SK-N-SH (cell line): ENCODE results near the gene SF3B6. TPM values are rescaled to one million over a fixed set of nuclear protein-coding genes. Genes with fewer than 3 reads are reported as not detected.

Source experiments
- CTCF ChIA-PET: fragments of 300-600, 350-600 bp; formaldehyde crosslinking; extraction: SDS; loops from one replicate; lab custom pipeline; 2021; lab: Yijun Ruan, JAX
- POLR2A ChIA-PET: fragments of 350-600 bp; sonication (Branson Sonifier 250); formaldehyde crosslinking; extraction: SDS; loops from one replicate; lab custom pipeline; 2020; ENCODE audit warnings: antibody characterized with exemption, inconsistent platforms; lab: Yijun Ruan, JAX
- DNase-seq: peaks from one replicate; pipeline ENCODE4 v3.0.0; 2012
- H2AFZ ChIP-seq: fragments of 200-600 bp; sonication (generic); 2 replicates; pipeline ENCODE4 v1.8.1; 2016; ENCODE audit warnings: antibody characterized with exemption, mild to moderate bottlenecking, low read depth
- H3F3A ChIP-seq: fragments of 200-600 bp; sonication (generic); replicated peaks from 2 replicates; pipeline ENCODE3; 2016; ENCODE audit warnings: antibody characterized with exemption, mild to moderate bottlenecking; ENCODE audit not compliant: insufficient read depth
- H3K27ac ChIP-seq, 2 experiments: fragments of 200-500 bp in 1 of 2; fragments of 200-600 bp in 1 of 2; sonication (Bioruptor generic) in 1 of 2; sonication (generic), shearing (Covaris generic) in 1 of 2; 2 replicates each; pipeline versions ENCODE4 v1.5.1 to v1.6.1; 2014 to 2016; ENCODE audit warnings: low read depth in 2 of 2, inconsistent platforms in 1 of 2, low read length in 1 of 2, mild to moderate bottlenecking in 1 of 2, mixed read lengths in 1 of 2
- H3K27me3 ChIP-seq: fragments of 200-600 bp; sonication (generic), shearing (Covaris generic); 2 replicates; pipeline ENCODE4 v1.6.1; 2016; ENCODE audit warnings: mixed run types; ENCODE audit not compliant: insufficient read depth
- H3K36me3 ChIP-seq, 2 experiments: fragments of 200-500 bp in 1 of 2; fragments of 200-600 bp in 1 of 2; sonication (Bioruptor generic) in 1 of 2; sonication (generic) in 1 of 2; replicated peaks in 1 of 2; 2 replicates each; pipeline versions ENCODE3 to v1.5.1; 2014 to 2016; ENCODE audit warnings: low read length in 1 of 2, mild to moderate bottlenecking in 1 of 2; ENCODE audit not compliant: insufficient read depth in 2 of 2, control insufficient read depth in 1 of 2
- H3K4me1 ChIP-seq, 2 experiments: fragments of 200-500 bp in 1 of 2; fragments of 200-600 bp in 1 of 2; sonication (Bioruptor generic) in 1 of 2; sonication (generic), shearing (Covaris generic) in 1 of 2; 2 replicates each; pipeline versions ENCODE4 v1.5.1 to v1.6.1; 2014 to 2016; ENCODE audit warnings: low read depth in 1 of 2, low read length in 1 of 2, mixed run types in 1 of 2; ENCODE audit not compliant: insufficient read depth in 2 of 2, control insufficient read depth in 1 of 2
- H3K4me2 ChIP-seq: fragments of 200-600 bp; sonication (generic), shearing (Covaris generic); 2 replicates; pipeline ENCODE4 v1.6.1; 2017; ENCODE audit warnings: mixed run types
- H3K4me3 ChIP-seq, 2 experiments: fragments of 200-500 bp in 1 of 2; fragments of 200-600 bp in 1 of 2; sonication (Bioruptor generic) in 1 of 2; sonication (generic), shearing (Covaris generic) in 1 of 2; 2 replicates each; pipeline versions ENCODE4 v1.5.1 to v1.8.1; 2014 to 2016; ENCODE audit warnings: low read depth in 2 of 2, inconsistent platforms in 1 of 2, low read length in 1 of 2, mild to moderate bottlenecking in 1 of 2, mixed read lengths in 1 of 2, moderate library complexity in 1 of 2
- H3K79me2 ChIP-seq: fragments of 200-600 bp; sonication (generic); 2 replicates; pipeline ENCODE4 v1.8.1; 2017; ENCODE audit warnings: mild to moderate bottlenecking; ENCODE audit not compliant: insufficient read depth
- H3K9ac ChIP-seq: fragments of 200-600 bp; sonication (generic); 2 replicates; pipeline ENCODE4 v1.6.1; 2017; ENCODE audit warnings: mixed run types
- H3K9me2 ChIP-seq: fragments of 200-600 bp; sonication (generic); 2 replicates; pipeline ENCODE4 v1.6.1; 2017; ENCODE audit warnings: mixed run types
- H3K9me3 ChIP-seq: fragments of 200-600 bp; sonication (generic); 2 replicates; pipeline ENCODE4 v1.6.1; 2017; ENCODE audit warnings: mixed run types, mild to moderate bottlenecking, moderate library complexity
- H4K20me1 ChIP-seq: fragments of 200-600 bp; sonication (generic); 2 replicates; pipeline ENCODE4 v1.6.1; 2017; ENCODE audit warnings: mild to moderate bottlenecking, mixed run types; ENCODE audit not compliant: insufficient read depth
- CTCF ChIP-seq: fragments of 200-600 bp; sonication (generic); IDR thresholded peaks from 2 replicates; pipeline ENCODE4 v1.6.1; 2017; ENCODE audit warnings: antibody characterized with exemption, mild to moderate bottlenecking, moderate library complexity
- FOSL2 ChIP-seq: IDR thresholded peaks from 2 replicates; pipeline ENCODE4 v1.4.0; 2012; ENCODE audit warnings: low read depth, mild to moderate bottlenecking, moderate library complexity, borderline replicate concordance
- GABPA ChIP-seq: IDR thresholded peaks from 2 replicates; pipeline ENCODE4 v1.4.0; 2012; ENCODE audit warnings: low read depth, mild to moderate bottlenecking
- MXI1 ChIP-seq: IDR thresholded peaks from 2 replicates; pipeline ENCODE4 v1.6.1; 2012; ENCODE audit warnings: mild to moderate bottlenecking, low read depth, low read length, improper control_type of control experiment
- NFIC ChIP-seq: IDR thresholded peaks from 2 replicates; pipeline ENCODE4 v1.4.0; 2012; ENCODE audit warnings: borderline replicate concordance
- NRF1 ChIP-seq: IDR thresholded peaks from 2 replicates; pipeline ENCODE4 v1.6.1; 2012; ENCODE audit warnings: low read depth, mild to moderate bottlenecking, low read length
- REST ChIP-seq: IDR thresholded peaks from 2 replicates; pipeline ENCODE4 v1.6.1; 2012; ENCODE audit warnings: mild to moderate bottlenecking, low read depth, low read length, moderate library complexity
- RFX5 ChIP-seq: IDR thresholded peaks from 2 replicates; pipeline ENCODE4 v1.6.1; 2012; ENCODE audit warnings: mild to moderate bottlenecking, improper control_type of control experiment, low read length
- RXRA ChIP-seq: IDR thresholded peaks from 2 replicates; pipeline ENCODE4 v1.4.0; 2012; ENCODE audit warnings: low read depth, mild to moderate bottlenecking, borderline replicate concordance
- SIN3A ChIP-seq: IDR thresholded peaks from 2 replicates; pipeline ENCODE4 v1.6.1; 2012; ENCODE audit warnings: low read depth, mild to moderate bottlenecking, low read length, moderate library complexity, borderline replicate concordance
- SMC3 ChIP-seq: IDR thresholded peaks from 2 replicates; pipeline ENCODE4 v1.6.1; 2012; ENCODE audit warnings: low read depth, low read length, improper control_type of control experiment
- WGBS: methylation state at CpG from one replicate; pipeline ENCODE4 v1.1.6; 2017; ENCODE audit warnings: low lambda C conversion rate; 5-methylcytosine and 5-hydroxymethylcytosine counted together
- polyA plus RNA-seq, 3 experiments: library from polyadenylated mRNA; depleted of rRNA; stranded (reverse); fragments of >200 nt; gene quantifications; 2 replicates each; pipeline ENCODE4 v1.2.3, GENCODE V29; 2012
- TF ChIP-seq, protein P1 (sequence below): IDR thresholded peaks from 2 replicates; pipeline ENCODE4 v1.4.0; 2012; ENCODE audit warnings: low read depth

SF3B6 gene
- polyA plus RNA-seq, 1 of the 3 experiments (the other 2 are of a cell fraction) = 275 TPM

DNA sequence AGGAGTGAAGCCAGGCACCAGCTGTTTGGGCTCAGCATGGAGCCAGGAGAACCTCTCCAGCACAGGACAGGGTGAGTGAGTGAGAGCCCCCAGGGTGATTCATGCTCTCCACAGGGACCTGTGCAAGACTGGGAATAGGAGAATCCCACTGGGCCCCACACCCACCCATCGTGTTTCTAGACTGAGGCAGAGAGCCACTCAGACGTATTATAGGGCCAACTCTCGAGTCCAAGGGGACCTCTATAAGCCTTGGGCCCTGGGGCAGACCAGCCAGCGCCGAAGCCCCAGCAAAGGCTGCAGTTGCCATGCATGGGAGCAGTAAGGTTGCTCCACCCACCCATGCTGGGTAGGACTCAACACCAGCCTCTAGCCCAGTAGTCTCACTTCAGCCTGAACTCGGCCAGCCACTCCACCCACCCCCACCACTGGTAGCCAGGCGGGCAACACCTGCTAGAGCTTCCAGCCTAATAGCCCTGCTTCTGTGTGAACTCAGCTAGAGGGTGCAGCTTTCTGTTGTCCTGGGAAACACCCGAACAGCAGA lies 28.1 kb upstream of the SF3B6 start:
- POLR2A ChIA-PET = no interaction called here
- TF ChIP-seq RFX5 = no peak
- TF ChIP-seq RXRA = no peak
- no peak for TF ChIP-seq CTCF
- TF ChIP-seq NRF1 = no peak
- TF ChIP-seq GABPA = no peak
- no peak for TF ChIP-seq SIN3A
- no peak for TF ChIP-seq REST
- TF ChIP-seq FOSL2 = no peak
- TF ChIP-seq, protein P1, sequence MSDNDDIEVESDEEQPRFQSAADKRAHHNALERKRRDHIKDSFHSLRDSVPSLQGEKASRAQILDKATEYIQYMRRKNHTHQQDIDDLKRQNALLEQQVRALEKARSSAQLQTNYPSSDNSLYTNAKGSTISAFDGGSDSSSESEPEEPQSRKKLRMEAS = no peak
- TF ChIP-seq SMC3 = no peak
- TF ChIP-seq NFIC = no peak
- TF ChIP-seq MXI1 = no peak
- TF ChIP-seq, all 33 proteins: peak for 0
- H3K36me3 ChIP-seq = peaks cover 0 to 3% of the 10 kb centered on the region in 2 experiments
- peaks cover 1% of the 10 kb centered on the region for H3F3A ChIP-seq
- H3K27ac ChIP-seq = no peak overlapping the region
- 85% methylated on average over 7 of the region's 8 CpGs for WGBS
- H3K9ac ChIP-seq = no peak overlapping the region
- H3K9me2 ChIP-seq = no peaks in the 10 kb centered on the region
- DNase-seq = no peak
- H3K4me2 ChIP-seq = no peak overlapping the region
- H2AFZ ChIP-seq = no peak overlapping the region
- no peak overlapping the region for H3K4me3 ChIP-seq
- H3K27me3 ChIP-seq = no peaks in the 10 kb centered on the region
- CTCF ChIA-PET = interaction anchor here (0.9 to 5.5 kb wide), 3 partner anchors 14 to 79 kb away, joined by 3 to 38 read pairs (median 3); partner anchors contain the start of gene TP53I3
- peaks cover 0 to 11% of the 10 kb centered on the region in 2 experiments; a peak in 2 of 4 replicates for H3K4me1 ChIP-seq
- H4K20me1 ChIP-seq = no peaks in the 10 kb centered on the region
- no peaks in the 10 kb centered on the region for H3K79me2 ChIP-seq
- peaks cover 14% of the 10 kb centered on the region; the same call in 1 of the 2 replicates for H3K9me3 ChIP-seq
